ENCODE results near the gene NTM.

DNA sequence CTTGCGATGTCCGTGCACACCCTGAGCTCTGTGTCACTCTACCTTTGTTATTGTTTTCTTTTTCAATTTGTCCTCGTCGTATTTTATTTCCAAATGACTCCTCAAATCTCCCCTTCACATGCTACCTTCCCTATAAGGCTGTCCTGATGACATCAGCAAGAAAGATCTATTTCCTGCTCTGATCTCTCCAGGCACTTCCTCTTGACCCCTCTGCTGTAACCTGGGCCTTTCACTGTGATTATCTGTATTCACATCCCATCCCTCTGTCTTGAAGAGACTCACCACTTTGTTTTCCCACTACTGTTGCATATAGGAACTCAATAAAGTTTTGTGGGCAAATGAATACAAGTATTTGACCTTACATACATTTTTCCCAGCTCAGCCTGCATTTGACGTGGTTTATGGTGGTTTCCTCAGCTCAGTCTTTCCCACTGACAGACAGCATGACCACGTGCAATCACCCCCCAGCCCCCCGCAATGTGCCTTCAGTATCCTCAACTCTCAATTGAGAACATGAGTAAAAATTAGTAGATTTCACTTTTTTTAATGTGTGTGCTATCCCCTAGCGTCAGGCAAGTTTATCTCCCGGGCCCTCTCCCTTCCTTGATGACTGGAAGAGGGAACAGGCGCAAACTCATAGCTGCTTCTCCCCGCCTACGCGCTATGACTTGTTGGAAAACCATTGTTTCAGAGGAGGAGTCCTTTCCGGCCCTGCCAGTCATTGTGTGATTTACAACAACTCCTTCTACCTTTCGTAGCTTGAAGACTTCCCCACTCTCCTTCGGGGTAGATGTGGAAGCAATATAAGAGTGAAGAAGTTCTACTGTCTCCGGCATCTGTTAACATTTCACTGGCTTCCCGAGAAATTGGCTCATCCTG, 498.5 kb downstream of the NTM start:
- no peak for TF ChIP-seq POLR2A (IDR thresholded peaks at IDR 0.05; ENCODE audit: low read depth, low read length)
- no peak for TF ChIP-seq TAF1 (IDR thresholded peaks at IDR 0.05; ENCODE audit: borderline replicate concordance, low read depth, low read length)
- no peak for TF ChIP-seq POLR2AphosphoS5 (IDR thresholded peaks at IDR 0.05; ENCODE audit: low read depth, low read length)

Data from GM12892 (cell line).